Activated CD4-positive, alpha-beta T cell treated with anti-CD3 and anti-CD28 coated beads for 36 hours (primary cell): ENCODE results near the gene BRD7. TPM values are rescaled to one million over a fixed set of nuclear protein-coding genes. Genes with fewer than 3 reads are reported as not detected.

Experiments used
- ATAC-seq: fragments of 200-7000 bp; cut with Tn5 transposase; one replicate; pipeline ENCODE4 v1.10.0; 2021; ENCODE audit warnings: mild to moderate bottlenecking, moderate library complexity
- CTCF ChIA-PET: fragments of 350-600 bp; sonication (Branson Sonifier 250); formaldehyde crosslinking; loops from one replicate; lab custom pipeline; 2021; ENCODE audit warnings: antibody characterized with exemption; lab: Charles Lee
- POLR2A ChIA-PET: fragments of 350-600 bp; sonication (Branson Sonifier 250); formaldehyde crosslinking; loops from one replicate; lab custom pipeline; 2021; ENCODE audit warnings: antibody characterized with exemption, inconsistent platforms; lab: Charles Lee
- DNase-seq: peaks from one replicate; pipeline ENCODE4 v3.0.0-alpha.2; 2020
- H3K27ac Mint-ChIP-seq: one replicate; pipeline ENCODE4 v1.8.0; 2021; ENCODE audit warnings: mixed read lengths
- H3K27me3 Mint-ChIP-seq: one replicate; pipeline ENCODE4 v1.8.0; 2021; ENCODE audit warnings: mixed read lengths
- H3K36me3 Mint-ChIP-seq: one replicate; pipeline ENCODE4 v1.8.0; 2021; ENCODE audit warnings: low read depth, mixed read lengths
- H3K4me1 Mint-ChIP-seq: one replicate; pipeline ENCODE4 v1.8.0; 2021; ENCODE audit warnings: mixed read lengths
- H3K4me3 Mint-ChIP-seq: one replicate; pipeline ENCODE4 v1.8.0; 2021; ENCODE audit warnings: mild to moderate bottlenecking, moderate library complexity, mixed read lengths
- H3K9me3 Mint-ChIP-seq: one replicate; pipeline ENCODE4 v1.8.0; 2021; ENCODE audit warnings: low read depth, mixed read lengths
- intact Hi-C, 2 experiments: fragments of 100-400 bp; cut with DNase I in 1 of 2; cut with micrococcal nuclease in 1 of 2; formaldehyde crosslinking; loops; one replicate each; pipeline versions ENCODE4 v1.14.2 to v1.15.1; 2022 to 2024; cut with DNase I, micrococcal nuclease
- total RNA-seq, 2 experiments: library from RNA; stranded (reverse); gene quantifications; one replicate each; pipeline ENCODE4 v1.2.3, GENCODE V29; 2021

Gene BRD7
- total RNA-seq, 2 experiments from 2014 or later, result 87.7 to 104 TPM

GRCh38 chr16:50318796-50319578, 49.8 kb downstream of the BRD7 start:
- intact Hi-C loops, result loop anchor here in 1 of 2 experiments (5.0 kb wide), 1 partner anchor 37 kb away; no protein-coding TSS in a partner anchor
- ATAC-seq (no peak), DNase-seq (no peak)
- CTCF ChIA-PET, result interaction anchor here (0.8 to 1.2 kb wide), 3 partner anchors 10 to 487 kb away, joined by 3 to 4 read pairs (median 3); no protein-coding TSS in a partner anchor
- POLR2A ChIA-PET, result interaction anchor here (0.5 kb wide), 1 partner anchor 68 kb away, joined by 3 read pairs; no protein-coding TSS in a partner anchor
- Mint-ChIP-seq H3K27ac (peak overlapping the region; percentile 21), H3K9me3 (no peaks in the 10 kb centered on the region), H3K4me1 (peaks cover 31% of the 10 kb centered on the region), H3K36me3 (peaks cover 53% of the 10 kb centered on the region), H3K27me3 (no peaks in the 10 kb centered on the region), H3K4me3 (no peak overlapping the region)

- intact Hi-C loops, result loop anchor here in 1 of 2 experiments (5.0 kb wide), 1 partner anchor 35 kb away; no protein-coding TSS in a partner anchor
- no peaks in the 10 kb centered on the region for H3K27me3 Mint-ChIP-seq
- H3K4me1 Mint-ChIP-seq, result peaks cover 31% of the 10 kb centered on the region
- no peak for DNase-seq
- peak overlapping the region; percentile 5 for H3K27ac Mint-ChIP-seq
- H3K4me3 Mint-ChIP-seq, result no peak overlapping the region
- H3K9me3 Mint-ChIP-seq, result no peaks in the 10 kb centered on the region
- ATAC-seq, result no peak
- POLR2A ChIA-PET, result no interaction called here
- peaks cover 60% of the 10 kb centered on the region for H3K36me3 Mint-ChIP-seq
- CTCF ChIA-PET, result interaction anchor here (0.6 to 1.2 kb wide), 3 partner anchors 10 to 663 kb away, joined by 3 read pairs; no protein-coding TSS in a partner anchor
Measured at GRCh38 chr16:50316848-50317630, 51.7 kb downstream of the BRD7 start.

- POLR2A ChIA-PET, result no interaction called here
- ATAC-seq (no peak), DNase-seq (peak; percentile 8)
- peaks cover 58% of the 10 kb centered on the region for H3K36me3 Mint-ChIP-seq
- no peaks in the 10 kb centered on the region for H3K9me3 Mint-ChIP-seq
- H3K27ac Mint-ChIP-seq, result peak overlapping the region; percentile 5
- CTCF ChIA-PET, result interaction anchor here (0.7 to 1.2 kb wide), 6 partner anchors 10 to 349 kb away, joined by 3 to 4 read pairs (median 3); no protein-coding TSS in a partner anchor
- peaks cover 31% of the 10 kb centered on the region for H3K4me1 Mint-ChIP-seq
- H3K27me3 Mint-ChIP-seq, result no peaks in the 10 kb centered on the region
- intact Hi-C loops, result loop anchor here in 1 of 2 experiments (5.0 kb wide), 1 partner anchor 34 kb away; no protein-coding TSS in a partner anchor
- H3K4me3 Mint-ChIP-seq, result no peak overlapping the region
Measured at GRCh38 chr16:50316102-50316847, 52.5 kb downstream of the BRD7 start.

GRCh38 chr16:50315346-50315997, 53.3 kb downstream of the BRD7 start:
- DNase-seq (peak; percentile 4), ATAC-seq (no peak)
- H3K27ac Mint-ChIP-seq, result peak overlapping the region; percentile 38
- ChIA-PET POLR2A (no interaction called here), CTCF (interaction anchor here (0.5 to 1.2 kb wide), 6 partner anchors 11 to 350 kb away, joined by 3 to 4 read pairs (median 3); partner anchors contain the start of gene CNEP1R1)
- intact Hi-C loops, result loop anchor here in 1 of 2 experiments (5.0 kb wide), 1 partner anchor 33 kb away; no protein-coding TSS in a partner anchor
- no peaks in the 10 kb centered on the region for H3K9me3 Mint-ChIP-seq
- H3K4me3 Mint-ChIP-seq, result no peak overlapping the region
- peaks cover 29% of the 10 kb centered on the region for H3K4me1 Mint-ChIP-seq
- H3K27me3 Mint-ChIP-seq, result no peaks in the 10 kb centered on the region
- peaks cover 52% of the 10 kb centered on the region for H3K36me3 Mint-ChIP-seq

GRCh38 chr16:50314665-50315064, 54.1 kb downstream of the BRD7 start:
- POLR2A ChIA-PET, result no interaction called here
- intact Hi-C loops, result loop anchor here in 1 of 2 experiments (5.0 kb wide), 1 partner anchor 32 kb away; no protein-coding TSS in a partner anchor
- no peak overlapping the region for H3K27ac Mint-ChIP-seq

GRCh38 chr16:50313596-50314478, 55.0 kb downstream of the BRD7 start:
- intact Hi-C loops, result no loop called here
- H3K27me3 Mint-ChIP-seq, result no peaks in the 10 kb centered on the region
- ChIA-PET POLR2A (interaction anchor here (0.6 kb wide), 1 partner anchor 40 kb away, joined by 3 read pairs; no protein-coding TSS in a partner anchor), CTCF (interaction anchor here (0.5 to 2.6 kb wide), 8 partner anchors 9 to 889 kb away, joined by 3 to 11 read pairs (median 4); partner anchors contain the start of gene CNEP1R1)
- H3K4me1 Mint-ChIP-seq, result peaks cover 29% of the 10 kb centered on the region
- H3K4me3 Mint-ChIP-seq, result no peak overlapping the region
- H3K36me3 Mint-ChIP-seq, result peaks cover 50% of the 10 kb centered on the region
- DNase-seq, result peak; percentile 67
- peak; percentile 75 for ATAC-seq
- H3K27ac Mint-ChIP-seq, result peak overlapping the region; percentile 88
- no peaks in the 10 kb centered on the region for H3K9me3 Mint-ChIP-seq

More at GRCh38 chr16:50314665-50315064, 54.1 kb downstream of the BRD7 start:
- Mint-ChIP-seq H3K9me3 (no peaks in the 10 kb centered on the region), H3K27me3 (no peaks in the 10 kb centered on the region), H3K4me1 (peaks cover 29% of the 10 kb centered on the region), H3K4me3 (no peak overlapping the region), H3K36me3 (peaks cover 51% of the 10 kb centered on the region)
- ATAC-seq (no peak), DNase-seq (peak; percentile 3)
- CTCF ChIA-PET, result interaction anchor here (0.9 to 2.6 kb wide), 3 partner anchors 12 to 290 kb away, joined by 4 to 11 read pairs (median 4); partner anchors contain the start of gene CNEP1R1

- H3K4me3 Mint-ChIP-seq, result no peak overlapping the region
- ATAC-seq (no peak), DNase-seq (peak; percentile 9)
- H3K9me3 Mint-ChIP-seq, result no peaks in the 10 kb centered on the region
- H3K27me3 Mint-ChIP-seq, result no peaks in the 10 kb centered on the region
- peaks cover 22% of the 10 kb centered on the region for H3K4me1 Mint-ChIP-seq
- peak overlapping the region; percentile 73 for H3K27ac Mint-ChIP-seq
- ChIA-PET POLR2A (no interaction called here), CTCF (interaction anchor here (0.6 to 1.5 kb wide), 2 partner anchors 11 to 156 kb away, joined by 3 to 4 read pairs; no protein-coding TSS in a partner anchor)
- peaks cover 41% of the 10 kb centered on the region for H3K36me3 Mint-ChIP-seq
- intact Hi-C loops, result no loop called here
Measured at GRCh38 chr16:50311891-50312501, 56.8 kb downstream of the BRD7 start.

- Mint-ChIP-seq H3K27ac (no peak overlapping the region), H3K4me1 (peaks cover 14% of the 10 kb centered on the region), H3K9me3 (no peaks in the 10 kb centered on the region), H3K4me3 (no peak overlapping the region), H3K27me3 (no peaks in the 10 kb centered on the region), H3K36me3 (peaks cover 39% of the 10 kb centered on the region)
- intact Hi-C loops, result no loop called here
- no peak for ATAC-seq
- peak; percentile 6 for DNase-seq
- ChIA-PET POLR2A (no interaction called here), CTCF (interaction anchor here (1.2 to 1.4 kb wide), 2 partner anchors 44 to 101 kb away, joined by 4 read pairs; no protein-coding TSS in a partner anchor)
Measured at GRCh38 chr16:50311134-50311528, 57.7 kb downstream of the BRD7 start.
